Vagina (tissue), 2 donors: ENCODE results near the gene ALG3. TPM values are rescaled to one million over a fixed set of nuclear protein-coding genes. Genes with fewer than 3 reads are reported as not detected.

Source experiments
- DNase-seq, 2 donors: peaks; one replicate each; pipeline ENCODE4 v3.0.0-alpha.2; 2017; ENCODE audit errors: extremely low spot score in 2 of 2
- H3K27ac ChIP-seq: fragments of 200-600 bp; sonication (generic); one replicate; pipeline ENCODE4 v1.5.1; 2019
- H3K27me3 ChIP-seq: fragments of 200-600 bp; sonication (generic); one replicate; pipeline ENCODE4 v1.5.1; 2019
- H3K36me3 ChIP-seq, 2 donors: fragments of 200-600 bp; sonication (generic); one replicate each; pipeline ENCODE4 v1.5.1; 2017 to 2019
- H3K4me1 ChIP-seq: fragments of 200-600 bp; sonication (generic); one replicate; pipeline ENCODE4 v1.5.1; 2019
- H3K4me3 ChIP-seq, 2 donors: fragments of 200-600 bp; sonication (generic); 1 replicate in 1 of 2; 2 replicates in 1 of 2; pipeline ENCODE4 v1.5.1; 2016 to 2019
- H3K9me3 ChIP-seq: fragments of 200-600 bp; sonication (generic); one replicate; pipeline ENCODE4 v1.5.1; 2019
- CTCF ChIP-seq, 3 experiments: fragments of 450-650 bp in 2 of 3; fragments of 200-600 bp in 1 of 3; sonication (generic) in 1 of 3; IDR thresholded peaks; one replicate each; pipeline ENCODE4 v1.5.1; 2017 to 2019; ENCODE audit warnings: antibody characterized with exemption in 3 of 3, mild to moderate bottlenecking in 2 of 3, moderate library complexity in 2 of 3
- POLR2A ChIP-seq, 2 donors: fragments of 450-650 bp; IDR thresholded peaks; one replicate each; pipeline ENCODE4 v1.6.1; 2017; ENCODE audit warnings: antibody characterized with exemption in 2 of 2, mild to moderate bottlenecking in 2 of 2, moderate library complexity in 2 of 2
- POLR2AphosphoS5 ChIP-seq, 2 donors: sonication (generic); formaldehyde crosslinking; IDR thresholded peaks; one replicate each; pipeline ENCODE4 v1.9.0; 2017; ENCODE audit warnings: antibody characterized with exemption in 2 of 2, mild to moderate bottlenecking in 2 of 2, low read depth in 1 of 2; ENCODE audit not compliant: insufficient read depth in 1 of 2
- intact Hi-C: fragments of 100-400 bp; cut with DNase I; formaldehyde crosslinking; loops from one replicate; pipeline ENCODE4 v1.15.1; 2023
- microRNA counts, 2 donors: library from miRNA; unstranded; fragments of <30 nt; microRNA quantifications; one replicate each; lab custom pipeline; 2016 to 2017
- microRNA-seq: library from miRNA; unstranded; fragments of <30 nt; microRNA quantifications from one replicate; pipeline ENCODE4, GENCODE V29; 2017; ENCODE audit warnings: borderline number of aligned reads, borderline replicate concordance
- small RNA-seq: library from RNA; depleted of rRNA; stranded (forward); fragments of <200 nt; gene quantifications from one replicate; pipeline ENCODE3, GENCODE V24; 2016
- total RNA-seq: library from RNA; depleted of rRNA; stranded (reverse); fragments of >200 nt; gene quantifications from one replicate; pipeline ENCODE4 v1.2.3, GENCODE V29; 2016

ALG3 gene
- total RNA-seq, 1 donor from 2014 or later: 58.2 TPM

- H3K27me3 ChIP-seq: no peaks in the 10 kb centered on the region
- TF ChIP-seq CTCF (IDR thresholded peaks at IDR 0.05) (no peak), POLR2A (IDR thresholded peaks at IDR 0.05) (no peak), POLR2AphosphoS5 (IDR thresholded peaks at IDR 0.05; ENCODE audit: insufficient read depth in 1 of 2, low read depth in 1 of 2) (no peak)
- H3K9me3 ChIP-seq: no peaks in the 10 kb centered on the region
- H3K4me3 ChIP-seq: no peak overlapping the region
- intact Hi-C loops: no loop called here
- peaks cover 0 to 42% of the 10 kb centered on the region in 2 donors for H3K36me3 ChIP-seq
- no peaks in the 10 kb centered on the region for H3K4me1 ChIP-seq
- DNase-seq: no peak
- no peak overlapping the region for H3K27ac ChIP-seq
These were observed 52.2 kb downstream of the ALG3 start for GRCh38 chr3:184196536-184196935.

- Histone ChIP-seq H3K27ac (no peak overlapping the region), H3K36me3 (peaks cover 0 to 67% of the 10 kb centered on the region in 2 donors), H3K4me1 (no peaks in the 10 kb centered on the region), H3K4me3 (no peak overlapping the region), H3K27me3 (no peaks in the 10 kb centered on the region), H3K9me3 (no peaks in the 10 kb centered on the region)
- no peak for DNase-seq
- intact Hi-C loops: no loop called here
- TF ChIP-seq POLR2AphosphoS5 (IDR thresholded peaks at IDR 0.05; ENCODE audit: insufficient read depth in 1 of 2, low read depth in 1 of 2): no peak
- TF ChIP-seq CTCF (IDR thresholded peaks at IDR 0.05): no peak
- TF ChIP-seq POLR2A (IDR thresholded peaks at IDR 0.05): no peak
These were observed 54.7 kb downstream of the ALG3 start for GRCh38 chr3:184193991-184194539.

GRCh38 chr3:184192889-184193288 is 55.9 kb downstream of the ALG3 start:
- Histone ChIP-seq H3K9me3 (no peaks in the 10 kb centered on the region), H3K36me3 (peaks cover 0 to 73% of the 10 kb centered on the region in 2 donors), H3K4me3 (no peak overlapping the region), H3K4me1 (peaks cover 11% of the 10 kb centered on the region), H3K27me3 (no peaks in the 10 kb centered on the region), H3K27ac (no peak overlapping the region)
- no peak for TF ChIP-seq CTCF (IDR thresholded peaks at IDR 0.05)
- TF ChIP-seq POLR2A (IDR thresholded peaks at IDR 0.05): no peak
- no peak for TF ChIP-seq POLR2AphosphoS5 (IDR thresholded peaks at IDR 0.05; ENCODE audit: insufficient read depth in 1 of 2, low read depth in 1 of 2)
- intact Hi-C loops: no loop called here
- DNase-seq: no peak

MicroRNA genes within 50 kb of the gene (microRNA counts, 767-probe panel; counts per million panel counts)
- microRNA hsa-miR-1224-3p (lab: Ali Mortazavi, UCI) (238 to 261 counts per million in 2 donors), microRNA hsa-miR-1224-5p (lab: Ali Mortazavi, UCI) (238 to 261 counts per million in 2 donors)

Small RNA genes within 50 kb of the gene (microRNA-seq; reads per million reads assigned to microRNA genes)
- not detected for gene MIR1224

Small RNA genes within 50 kb of the gene (small RNA-seq; reads per million reads assigned to genes)
- 0.26 reads per million for gene MIR1224

Other genes starting within 250 kb of the ALG3 start
- 67.5 TPM for gene ABCC5, start 231.1 kb downstream of the ALG3 start, total RNA-seq
- not detected for gene HTR3D, start 217.2 kb downstream of the ALG3 start, total RNA-seq
- not detected for gene HTR3C, start 195.9 kb downstream of the ALG3 start, total RNA-seq
- not detected for gene HTR3E, start 151.9 kb downstream of the ALG3 start, total RNA-seq
- 30.2 TPM for gene EIF2B5, start 113.6 kb downstream of the ALG3 start, total RNA-seq
- 39.0 TPM for gene DVL3, start 93.6 kb downstream of the ALG3 start, total RNA-seq
- gene AP2M1, start 74.1 kb downstream of the ALG3 start, total RNA-seq: 223 TPM
- gene ABCF3, start 62.8 kb downstream of the ALG3 start, total RNA-seq: 94.0 TPM
- gene VWA5B2, start 19.4 kb downstream of the ALG3 start, total RNA-seq: 0.98 TPM
- 5.6 TPM for gene EEF1AKMT4, start 710 bp upstream of the ALG3 start, total RNA-seq
- gene CAMK2N2, start 12.6 kb upstream of the ALG3 start, total RNA-seq: not detected
- gene ECE2, start 27.1 kb upstream of the ALG3 start, total RNA-seq: 1.7 TPM
- gene PSMD2, start 50.3 kb upstream of the ALG3 start, total RNA-seq: 108 TPM
- 207 TPM for gene EIF4G1, start 65.6 kb upstream of the ALG3 start, total RNA-seq
- 28.5 TPM for gene FAM131A, start 88.6 kb upstream of the ALG3 start, total RNA-seq
- 8.1 TPM for gene CLCN2, start 112.6 kb upstream of the ALG3 start, total RNA-seq
- gene POLR2H, start 112.7 kb upstream of the ALG3 start, total RNA-seq: 64.3 TPM
- 0.74 TPM for gene THPO, start 129.2 kb upstream of the ALG3 start, total RNA-seq
- gene CHRD, start 131.1 kb upstream of the ALG3 start, total RNA-seq: 32.7 TPM